Measurements from ENCODE around the gene SLC43A1. TPM values are rescaled to one million over a fixed set of nuclear protein-coding genes. Genes with fewer than 3 reads are reported as not detected.

The SLC43A1 gene
- total RNA-seq, 1 experiment from 2014 or later: 11.8 TPM

GRCh38 chr11:57549983-57550382 lies 34.5 kb upstream of the SLC43A1 start:
- peaks cover 0 to 20% of the 10 kb centered on the region in 2 experiments; a peak in 3 of 4 replicates for H3K4me1 ChIP-seq (ENCODE audit: control insufficient read depth in 1 of 2, insufficient read depth in 2 of 2, low read length in 2 of 2)

DNA sequence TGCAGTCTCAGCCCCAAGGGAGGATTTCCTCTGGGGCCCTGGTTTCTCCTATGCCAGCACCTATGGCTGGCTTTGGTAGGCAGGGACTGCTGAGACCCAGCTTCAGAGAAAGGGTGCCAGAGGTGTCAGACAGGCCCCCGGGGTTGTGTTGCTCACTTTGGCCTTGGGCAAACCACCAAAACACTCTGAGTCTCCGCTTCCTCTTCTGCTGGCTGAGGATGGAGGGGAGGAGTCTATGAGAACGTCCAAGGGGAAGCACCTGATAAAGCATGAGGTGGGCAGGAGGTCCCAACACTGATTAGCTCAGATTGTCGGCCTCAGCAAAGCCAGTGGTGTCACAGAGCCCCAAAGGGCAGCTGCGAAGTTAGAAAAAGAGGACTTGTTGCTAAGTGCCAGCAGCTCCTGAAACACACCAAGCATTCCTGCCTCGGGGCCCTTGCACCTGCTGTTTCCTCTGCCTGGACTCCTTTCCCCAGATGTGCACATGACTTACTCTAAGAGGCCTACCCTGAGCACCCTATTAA lies 32.4 kb upstream of the SLC43A1 start:
- H3K79me2 ChIP-seq (ENCODE audit: insufficient read depth, low read length): no peaks in the 10 kb centered on the region
- H3K9me2 ChIP-seq (ENCODE audit: insufficient read depth): no peaks in the 10 kb centered on the region
- intact Hi-C loops (cut with micrococcal nuclease): no loop called here
- no peak overlapping the region for H3K4me2 ChIP-seq (ENCODE audit: low read length)
- BruUV-seq (replicated peaks): no TSS peak
- no peak overlapping the region for H3K27ac ChIP-seq (ENCODE audit: low read depth, low read length)
- H4K20me1 ChIP-seq (ENCODE audit: insufficient read depth): no peaks in the 10 kb centered on the region
- H3K4me1 ChIP-seq (ENCODE audit: control insufficient read depth in 1 of 2, insufficient read depth in 2 of 2, low read length in 2 of 2): peaks cover 0 to 12% of the 10 kb centered on the region in 2 experiments; a peak in 3 of 4 replicates
- DNase-seq (ENCODE audit: low read depth, low spot score): no peak
- H3K36me3 ChIP-seq (ENCODE audit: control insufficient read depth in 1 of 2, insufficient read depth in 2 of 2, low read length in 2 of 2): no peaks in the 10 kb centered on the region
- CTCF ChIA-PET: interaction anchor here (1.2 kb wide), 1 partner anchor 14 kb away, joined by 3 read pairs; no protein-coding TSS in a partner anchor
- no peak overlapping the region for H3K4me3 ChIP-seq (replicated peaks in 1 of 2; ENCODE audit: low read depth in 1 of 2, low read length in 2 of 2)
- no peaks in the 10 kb centered on the region for H3K27me3 ChIP-seq (ENCODE audit: insufficient read depth, low read length)
- H3K9ac ChIP-seq (ENCODE audit: low read length): no peak overlapping the region
- ATAC-seq: no peak
- no peak overlapping the region for H2AFZ ChIP-seq (ENCODE audit: low read depth, low read length, poor library complexity, severe bottlenecking)
- POLR2A ChIA-PET: no interaction called here
- TF ChIP-seq RAD21 (IDR thresholded peaks at IDR 0.05; ENCODE audit: low read depth) (no peak), EZH2 (IDR thresholded peaks at IDR 0.05) (no peak), POLR2A (IDR thresholded peaks at IDR 0.05; ENCODE audit: borderline replicate concordance, extremely low read depth, insufficient read depth, insufficient read length) (no peak), CTCF (IDR thresholded peaks at IDR 0.05 in 2 of 3, conservative IDR thresholded peaks at IDR 0.05 in 1 of 3; ENCODE audit: borderline replicate concordance in 1 of 3, insufficient read depth in 1 of 3, low read depth in 2 of 3, low read length in 2 of 3) (no peak)
- TF ChIP-seq, protein P1, sequence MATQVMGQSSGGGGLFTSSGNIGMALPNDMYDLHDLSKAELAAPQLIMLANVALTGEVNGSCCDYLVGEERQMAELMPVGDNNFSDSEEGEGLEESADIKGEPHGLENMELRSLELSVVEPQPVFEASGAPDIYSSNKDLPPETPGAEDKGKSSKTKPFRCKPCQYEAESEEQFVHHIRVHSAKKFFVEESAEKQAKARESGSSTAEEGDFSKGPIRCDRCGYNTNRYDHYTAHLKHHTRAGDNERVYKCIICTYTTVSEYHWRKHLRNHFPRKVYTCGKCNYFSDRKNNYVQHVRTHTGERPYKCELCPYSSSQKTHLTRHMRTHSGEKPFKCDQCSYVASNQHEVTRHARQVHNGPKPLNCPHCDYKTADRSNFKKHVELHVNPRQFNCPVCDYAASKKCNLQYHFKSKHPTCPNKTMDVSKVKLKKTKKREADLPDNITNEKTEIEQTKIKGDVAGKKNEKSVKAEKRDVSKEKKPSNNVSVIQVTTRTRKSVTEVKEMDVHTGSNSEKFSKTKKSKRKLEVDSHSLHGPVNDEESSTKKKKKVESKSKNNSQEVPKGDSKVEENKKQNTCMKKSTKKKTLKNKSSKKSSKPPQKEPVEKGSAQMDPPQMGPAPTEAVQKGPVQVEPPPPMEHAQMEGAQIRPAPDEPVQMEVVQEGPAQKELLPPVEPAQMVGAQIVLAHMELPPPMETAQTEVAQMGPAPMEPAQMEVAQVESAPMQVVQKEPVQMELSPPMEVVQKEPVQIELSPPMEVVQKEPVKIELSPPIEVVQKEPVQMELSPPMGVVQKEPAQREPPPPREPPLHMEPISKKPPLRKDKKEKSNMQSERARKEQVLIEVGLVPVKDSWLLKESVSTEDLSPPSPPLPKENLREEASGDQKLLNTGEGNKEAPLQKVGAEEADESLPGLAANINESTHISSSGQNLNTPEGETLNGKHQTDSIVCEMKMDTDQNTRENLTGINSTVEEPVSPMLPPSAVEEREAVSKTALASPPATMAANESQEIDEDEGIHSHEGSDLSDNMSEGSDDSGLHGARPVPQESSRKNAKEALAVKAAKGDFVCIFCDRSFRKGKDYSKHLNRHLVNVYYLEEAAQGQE (IDR thresholded peaks at IDR 0.05; ENCODE audit: low read depth): no peak
- RAD21 ChIA-PET (ENCODE audit: low non-redundant PET in 1 of 2, low total read pairs in 2 of 2, uncharacterized antibody in 2 of 2, unreplicated experiment in 2 of 2): interaction anchor here in 1 of 2 experiments (0.6 to 0.7 kb wide), 2 partner anchors 9 to 10 kb away, joined by 3 read pairs; no protein-coding TSS in a partner anchor
- no peaks in the 10 kb centered on the region for H3K9me3 ChIP-seq (ENCODE audit: control insufficient read depth in 1 of 2, insufficient read depth in 1 of 2, low read depth in 1 of 2, low read length in 2 of 2)

More at GRCh38 chr11:57549983-57550382, 34.5 kb upstream of the SLC43A1 start:
- no peak for ATAC-seq
- Histone ChIP-seq H3K27me3 (ENCODE audit: insufficient read depth, low read length) (no peaks in the 10 kb centered on the region), H3K4me3 (replicated peaks in 1 of 2; ENCODE audit: low read depth in 1 of 2, low read length in 2 of 2) (no peak overlapping the region), H3K27ac (ENCODE audit: low read depth, low read length) (no peak overlapping the region), H3K9me2 (ENCODE audit: insufficient read depth) (no peaks in the 10 kb centered on the region), H3K79me2 (ENCODE audit: insufficient read depth, low read length) (no peaks in the 10 kb centered on the region), H4K20me1 (ENCODE audit: insufficient read depth) (no peaks in the 10 kb centered on the region), H3K9me3 (ENCODE audit: control insufficient read depth in 1 of 2, insufficient read depth in 1 of 2, low read depth in 1 of 2, low read length in 2 of 2) (no peaks in the 10 kb centered on the region), H3K4me2 (ENCODE audit: low read length) (no peak overlapping the region), H3K36me3 (ENCODE audit: control insufficient read depth in 1 of 2, insufficient read depth in 2 of 2, low read length in 2 of 2) (peaks cover 0 to 2% of the 10 kb centered on the region in 2 experiments; a peak in 1 of 4 replicates), H2AFZ (ENCODE audit: low read depth, low read length, poor library complexity, severe bottlenecking) (no peak overlapping the region), H3K9ac (ENCODE audit: low read length) (no peak overlapping the region)
- DNase-seq (ENCODE audit: low read depth, low spot score): no peak
- intact Hi-C loops (cut with micrococcal nuclease): no loop called here
- BruUV-seq (replicated peaks): no TSS peak
- ChIA-PET RAD21 (ENCODE audit: low non-redundant PET in 1 of 2, low total read pairs in 2 of 2, uncharacterized antibody in 2 of 2, unreplicated experiment in 2 of 2) (no interaction called here), CTCF (interaction anchor here (1.4 kb wide), 1 partner anchor 18 kb away, joined by 3 read pairs; the partner anchor contains the start of gene UBE2L6), POLR2A (no interaction called here)
- no peak for TF ChIP-seq SP1 (IDR thresholded peaks at IDR 0.05; ENCODE audit: low read depth)
